K562 (cell line): Measurements from ENCODE around the gene NPR2. TPM values are rescaled to one million over a fixed set of nuclear protein-coding genes. Genes with fewer than 3 reads are reported as not detected.
A peak's percentile ranks its signal among the peaks of the same experiment; 100 is the strongest.

ENCODE experiments used
- ARID2 ChIP-seq: fragments of 450-650 bp; IDR thresholded peaks from 2 replicates; pipeline ENCODE4 v1.6.1; 2017; ENCODE audit warnings: antibody characterized with exemption, mild to moderate bottlenecking
- BRD4 ChIP-seq: fragments of 200-600 bp; sonication (generic); IDR thresholded peaks from 2 replicates; pipeline ENCODE4 v1.6.1; 2017; ENCODE audit warnings: inconsistent platforms
- CC2D1A ChIP-seq: fragments of 450-650 bp; IDR thresholded peaks from 2 replicates; pipeline ENCODE4 v1.6.1; 2017; ENCODE audit warnings: mild to moderate bottlenecking
- DDX20 ChIP-seq: fragments of 450-650 bp; IDR thresholded peaks from 2 replicates; pipeline ENCODE4 v1.6.1; 2016; ENCODE audit warnings: missing genetic modification characterization, low read depth, mild to moderate bottlenecking, missing compliant biosample characterization, moderate library complexity
- GATA2 ChIP-seq: sonication (generic); formaldehyde crosslinking; IDR thresholded peaks from 2 replicates; pipeline ENCODE4 v1.4.0; 2020; ENCODE audit warnings: mild to moderate bottlenecking, missing genetic modification reagents
- JUND ChIP-seq, 2 experiments: IDR thresholded peaks; 2 replicates in 1 of 2; 3 replicates in 1 of 2; pipeline ENCODE4 v1.6.1; 2011; ENCODE audit warnings: borderline replicate concordance in 2 of 2, low read depth in 2 of 2, low read length in 2 of 2, improper control_type of control experiment in 1 of 2, missing biosample characterization in 1 of 2, missing genetic modification characterization in 1 of 2, missing genetic modification reagents in 1 of 2
- NFE2 ChIP-seq: IDR thresholded peaks from 2 replicates; pipeline ENCODE4 v1.6.1; 2014; ENCODE audit warnings: antibody characterized with exemption, low read depth
- RB1 ChIP-seq: fragments of 450-650 bp; IDR thresholded peaks from 2 replicates; pipeline ENCODE4 v1.6.1; 2017; ENCODE audit warnings: low read depth, mild to moderate bottlenecking
- SLC30A9 ChIP-seq: fragments of 250-450 bp; sonication (Bioruptor Pico); IDR thresholded peaks from 2 replicates; pipeline ENCODE4 v1.8.0; 2022; ENCODE audit warnings: mild to moderate bottlenecking, moderate library complexity
- SMAD2 ChIP-seq: fragments of 150-350 bp; IDR thresholded peaks from 2 replicates; pipeline ENCODE4 v1.6.1; 2014; ENCODE audit warnings: low read depth, mild to moderate bottlenecking, low read length
- WHSC1 ChIP-seq: IDR thresholded peaks from one replicate; pipeline ENCODE4 v1.6.1; 2012; ENCODE audit warnings: low read length, control low read depth, inconsistent platforms
- XRCC4 ChIP-seq: IDR thresholded peaks from one replicate; pipeline ENCODE4 v1.6.1; 2011; ENCODE audit not compliant: insufficient read depth, insufficient read length; ENCODE audit errors: extremely low read depth
- YBX1 ChIP-seq: fragments of 450-650 bp; IDR thresholded peaks from 2 replicates; pipeline ENCODE4 v1.7.1; 2016; ENCODE audit warnings: mild to moderate bottlenecking
- ZBTB8A ChIP-seq: fragments of 450-650 bp; IDR thresholded peaks from 2 replicates; pipeline ENCODE4 v1.6.1; 2018; ENCODE audit warnings: mild to moderate bottlenecking, moderate library complexity; ENCODE audit not compliant: partially characterized antibody
- ZNF217 ChIP-seq: sonication (generic); formaldehyde crosslinking; IDR thresholded peaks from 2 replicates; pipeline ENCODE4 v1.8.0; 2022; ENCODE audit warnings: mild to moderate bottlenecking, missing genetic modification reagents
- polyA plus RNA-seq, 8 experiments: library from polyadenylated mRNA; depleted of rRNA in 4 of 8; stranded (reverse) in 5 of 8; unstranded in 3 of 8; fragments of >200 nt; fragmentation: Nextera tagmentation in 2 of 8; fragmentation: Illumina TruSeq in 1 of 8; extraction: Ambion mirVana in 2 of 8; extraction: Trizol in 1 of 8; gene quantifications; 2 replicates each; pipeline versions ENCODE4 v1.2.1 to v1.2.3, GENCODE V29; 2011 to 2014; ENCODE audit warnings: inconsistent platforms in 1 of 8, missing spikeins in 1 of 8
- total RNA-seq, 7 experiments: library from RNA; depleted of rRNA in 6 of 7; stranded (reverse); fragments of >200 nt in 6 of 7; fragmentation: Illumina TruSeq in 2 of 7; extraction: Trizol in 2 of 7; gene quantifications; 2 replicates each; pipeline versions ENCODE4 v1.2.1 to v1.2.3, GENCODE V29; 2011 to 2021; ENCODE audit warnings: low replicate concordance in 1 of 7
- TF ChIP-seq, protein P1 (sequence below), 2 experiments: fragments of 450-650 bp; formaldehyde crosslinking in 1 of 2; IDR thresholded peaks; 2 replicates each; pipeline versions ENCODE4 v1.4.0 to v1.6.1; 2014 to 2020; ENCODE audit warnings: mild to moderate bottlenecking in 2 of 2, borderline replicate concordance in 1 of 2, low read depth in 1 of 2
- TF ChIP-seq, protein P2 (sequence below), 3 experiments: IDR thresholded peaks in 2 of 3; conservative IDR thresholded peaks in 1 of 3; 2 replicates each; pipeline ENCODE4 v1.5.1; 2011 to 2012; ENCODE audit warnings: low read length in 3 of 3, mild to moderate bottlenecking in 3 of 3, control low read depth in 2 of 3, improper control_type of control experiment in 1 of 3, inconsistent platforms in 1 of 3, low read depth in 1 of 3, mixed read lengths in 1 of 3, moderate library complexity in 1 of 3; ENCODE audit not compliant: insufficient read depth in 2 of 3

NPR2 gene
- total and polyA plus RNA-seq, 9 of the 15 experiments (the other 6 are each of a cell fraction or from before 2014, with no cell fraction given): 2.4 to 12.9 (median 6.0) TPM

DNA sequence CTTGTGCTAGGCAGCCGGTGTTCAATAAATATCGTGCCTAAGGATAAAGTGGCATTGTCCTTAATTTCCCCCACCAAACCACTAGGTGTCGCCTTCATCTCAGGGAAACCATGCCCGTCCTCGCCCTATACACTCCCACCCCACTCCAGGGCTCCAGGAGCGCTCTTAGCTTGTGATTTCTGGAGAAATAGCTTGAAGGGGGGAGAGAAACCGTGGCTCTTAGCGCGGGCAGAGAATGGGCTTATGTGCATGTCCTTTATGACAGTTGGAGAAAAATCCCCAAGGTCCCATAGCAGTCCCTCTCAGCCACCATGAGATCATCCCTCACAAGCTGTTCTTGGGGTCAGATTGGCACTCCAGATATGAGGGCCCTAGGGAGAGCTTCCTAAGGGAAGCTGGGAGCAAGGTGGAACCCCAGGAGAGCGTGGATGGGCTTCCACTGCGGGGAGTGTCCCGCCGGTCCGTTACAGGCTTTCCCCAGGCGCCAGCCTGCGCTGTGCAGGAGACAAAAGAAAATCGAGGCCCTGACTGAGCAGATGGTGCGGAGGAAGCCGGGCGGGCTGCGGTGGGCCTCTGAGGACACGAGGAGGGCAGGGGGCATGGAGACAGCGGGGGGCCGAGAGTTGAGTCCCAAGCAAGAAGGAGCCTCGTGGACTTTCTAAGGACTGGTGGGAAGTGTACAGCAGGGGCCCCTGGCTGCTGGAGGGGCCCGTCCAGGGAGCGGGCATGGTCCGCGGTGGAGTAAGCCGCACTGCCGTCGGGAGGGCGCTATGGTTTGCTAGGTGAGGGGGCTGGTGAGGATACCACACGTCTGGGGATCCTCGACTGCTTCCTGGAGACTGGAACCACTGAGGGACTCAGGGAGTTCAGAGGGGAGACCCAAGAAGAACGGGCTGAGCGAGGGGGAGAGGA lies 750 bp upstream of the NPR2 start (continued):
- TF ChIP-seq, protein P1, sequence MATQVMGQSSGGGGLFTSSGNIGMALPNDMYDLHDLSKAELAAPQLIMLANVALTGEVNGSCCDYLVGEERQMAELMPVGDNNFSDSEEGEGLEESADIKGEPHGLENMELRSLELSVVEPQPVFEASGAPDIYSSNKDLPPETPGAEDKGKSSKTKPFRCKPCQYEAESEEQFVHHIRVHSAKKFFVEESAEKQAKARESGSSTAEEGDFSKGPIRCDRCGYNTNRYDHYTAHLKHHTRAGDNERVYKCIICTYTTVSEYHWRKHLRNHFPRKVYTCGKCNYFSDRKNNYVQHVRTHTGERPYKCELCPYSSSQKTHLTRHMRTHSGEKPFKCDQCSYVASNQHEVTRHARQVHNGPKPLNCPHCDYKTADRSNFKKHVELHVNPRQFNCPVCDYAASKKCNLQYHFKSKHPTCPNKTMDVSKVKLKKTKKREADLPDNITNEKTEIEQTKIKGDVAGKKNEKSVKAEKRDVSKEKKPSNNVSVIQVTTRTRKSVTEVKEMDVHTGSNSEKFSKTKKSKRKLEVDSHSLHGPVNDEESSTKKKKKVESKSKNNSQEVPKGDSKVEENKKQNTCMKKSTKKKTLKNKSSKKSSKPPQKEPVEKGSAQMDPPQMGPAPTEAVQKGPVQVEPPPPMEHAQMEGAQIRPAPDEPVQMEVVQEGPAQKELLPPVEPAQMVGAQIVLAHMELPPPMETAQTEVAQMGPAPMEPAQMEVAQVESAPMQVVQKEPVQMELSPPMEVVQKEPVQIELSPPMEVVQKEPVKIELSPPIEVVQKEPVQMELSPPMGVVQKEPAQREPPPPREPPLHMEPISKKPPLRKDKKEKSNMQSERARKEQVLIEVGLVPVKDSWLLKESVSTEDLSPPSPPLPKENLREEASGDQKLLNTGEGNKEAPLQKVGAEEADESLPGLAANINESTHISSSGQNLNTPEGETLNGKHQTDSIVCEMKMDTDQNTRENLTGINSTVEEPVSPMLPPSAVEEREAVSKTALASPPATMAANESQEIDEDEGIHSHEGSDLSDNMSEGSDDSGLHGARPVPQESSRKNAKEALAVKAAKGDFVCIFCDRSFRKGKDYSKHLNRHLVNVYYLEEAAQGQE (IDR thresholded peaks at IDR 0.05; ENCODE audit: borderline replicate concordance): peak; percentile 61; the same call in 1 of the 2 replicates
- TF ChIP-seq, protein P1 (CRISPR knock-in tag; IDR thresholded peaks at IDR 0.05; ENCODE audit: low read depth): no peak
- TF ChIP-seq ARID2: peak; percentile 32; the same call in 1 of the 2 replicates
- TF ChIP-seq DDX20 (tag): no peak
- TF ChIP-seq SLC30A9 (CRISPR knock-in tag): no peak
- TF ChIP-seq, protein P2, sequence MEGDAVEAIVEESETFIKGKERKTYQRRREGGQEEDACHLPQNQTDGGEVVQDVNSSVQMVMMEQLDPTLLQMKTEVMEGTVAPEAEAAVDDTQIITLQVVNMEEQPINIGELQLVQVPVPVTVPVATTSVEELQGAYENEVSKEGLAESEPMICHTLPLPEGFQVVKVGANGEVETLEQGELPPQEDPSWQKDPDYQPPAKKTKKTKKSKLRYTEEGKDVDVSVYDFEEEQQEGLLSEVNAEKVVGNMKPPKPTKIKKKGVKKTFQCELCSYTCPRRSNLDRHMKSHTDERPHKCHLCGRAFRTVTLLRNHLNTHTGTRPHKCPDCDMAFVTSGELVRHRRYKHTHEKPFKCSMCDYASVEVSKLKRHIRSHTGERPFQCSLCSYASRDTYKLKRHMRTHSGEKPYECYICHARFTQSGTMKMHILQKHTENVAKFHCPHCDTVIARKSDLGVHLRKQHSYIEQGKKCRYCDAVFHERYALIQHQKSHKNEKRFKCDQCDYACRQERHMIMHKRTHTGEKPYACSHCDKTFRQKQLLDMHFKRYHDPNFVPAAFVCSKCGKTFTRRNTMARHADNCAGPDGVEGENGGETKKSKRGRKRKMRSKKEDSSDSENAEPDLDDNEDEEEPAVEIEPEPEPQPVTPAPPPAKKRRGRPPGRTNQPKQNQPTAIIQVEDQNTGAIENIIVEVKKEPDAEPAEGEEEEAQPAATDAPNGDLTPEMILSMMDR (IDR thresholded peaks at IDR 0.05 in 2 of 3, conservative IDR thresholded peaks at IDR 0.05 in 1 of 3; ENCODE audit: insufficient read depth in 2 of 3, low read depth in 1 of 3, low read length in 3 of 3): peak; percentile 81 to 90 (median 86)
- no peak for TF ChIP-seq ZBTB8A
- TF ChIP-seq XRCC4: no peak
- no peak for TF ChIP-seq BRD4
- TF ChIP-seq RB1: peak; percentile 38; the same call in 1 of the 2 replicates
- no peak for TF ChIP-seq YBX1
- TF ChIP-seq ZNF217 (CRISPR knock-in tag): no peak
- TF ChIP-seq NFE2: no peak
- TF ChIP-seq JUND (IDR thresholded peaks at IDR 0.05; ENCODE audit: borderline replicate concordance, low read depth, low read length): 0 out of 2 replicates have a peak, but pooled peaks have one; percentile 19
- no peak for TF ChIP-seq JUND (tag; IDR thresholded peaks at IDR 0.05; ENCODE audit: borderline replicate concordance, low read depth, low read length)
- 0 out of 2 replicates have a peak, but pooled peaks have one; percentile 15 for TF ChIP-seq GATA2 (CRISPR knock-in tag)
- TF ChIP-seq SMAD2: no peak
- no peak for TF ChIP-seq WHSC1
- TF ChIP-seq CC2D1A: peak; percentile 69; the same call in 1 of the 2 replicates
